Parathyroid adenoma (tissue), 2 donors: Measurements from ENCODE around the gene ALDH1L1.

Experiments
- H2AFZ ChIP-seq: fragments of 300-600 bp; sonication (generic); one replicate; pipeline ENCODE4 v1.7.0; 2017; ENCODE audit warnings: antibody characterized with exemption, mild to moderate bottlenecking
- H3K27ac ChIP-seq: fragments of 300-600 bp; sonication (generic); one replicate; pipeline ENCODE4 v1.7.0; 2017
- H3K27me3 ChIP-seq: fragments of 300-600 bp; sonication (generic); one replicate; pipeline ENCODE4 v1.7.0; 2017; ENCODE audit warnings: low read length; ENCODE audit not compliant: control insufficient read depth, insufficient read depth
- H3K36me3 ChIP-seq: fragments of 300-600 bp; sonication (generic); one replicate; pipeline ENCODE4 v1.7.0; 2017; ENCODE audit warnings: low read length; ENCODE audit not compliant: control insufficient read depth, insufficient read depth
- H3K4me1 ChIP-seq: fragments of 300-600 bp; sonication (generic); one replicate; pipeline ENCODE4 v1.7.0; 2017; ENCODE audit warnings: control low read depth
- H3K4me2 ChIP-seq: fragments of 300-600 bp; sonication (generic); one replicate; pipeline ENCODE4 v1.7.0; 2017; ENCODE audit warnings: low read length
- H3K4me3 ChIP-seq: fragments of 300-600 bp; sonication (generic); one replicate; pipeline ENCODE4 v1.7.0; 2017; ENCODE audit warnings: low read depth, low read length
- H3K79me2 ChIP-seq: fragments of 300-600 bp; sonication (generic); one replicate; pipeline ENCODE4 v1.7.0; 2017; ENCODE audit warnings: control low read depth
- H3K9ac ChIP-seq: fragments of 300-600 bp; sonication (generic); one replicate; pipeline ENCODE4 v1.7.0; 2017; ENCODE audit warnings: mild to moderate bottlenecking
- H3K9me3 ChIP-seq: fragments of 300-600 bp; sonication (generic); one replicate; pipeline ENCODE4 v1.7.0; 2017; ENCODE audit warnings: low read length; ENCODE audit not compliant: control insufficient read depth
- TF ChIP-seq, protein P1 (sequence below): fragments of 300-600 bp; sonication (generic); IDR thresholded peaks from one replicate; pipeline ENCODE4 v1.7.0; 2017; ENCODE audit warnings: antibody characterized with exemption, mild to moderate bottlenecking
- donor health status: primary hyperparathyroidism.

ALDH1L1 gene

GRCh38 chr3:126130981-126131745 lies 49.2 kb downstream of the ALDH1L1 start:
- H3K4me1 ChIP-seq = peaks cover 4% of the 10 kb centered on the region
- no peaks in the 10 kb centered on the region for H3K27me3 ChIP-seq
- H3K36me3 ChIP-seq = no peaks in the 10 kb centered on the region
- TF ChIP-seq, protein P1, sequence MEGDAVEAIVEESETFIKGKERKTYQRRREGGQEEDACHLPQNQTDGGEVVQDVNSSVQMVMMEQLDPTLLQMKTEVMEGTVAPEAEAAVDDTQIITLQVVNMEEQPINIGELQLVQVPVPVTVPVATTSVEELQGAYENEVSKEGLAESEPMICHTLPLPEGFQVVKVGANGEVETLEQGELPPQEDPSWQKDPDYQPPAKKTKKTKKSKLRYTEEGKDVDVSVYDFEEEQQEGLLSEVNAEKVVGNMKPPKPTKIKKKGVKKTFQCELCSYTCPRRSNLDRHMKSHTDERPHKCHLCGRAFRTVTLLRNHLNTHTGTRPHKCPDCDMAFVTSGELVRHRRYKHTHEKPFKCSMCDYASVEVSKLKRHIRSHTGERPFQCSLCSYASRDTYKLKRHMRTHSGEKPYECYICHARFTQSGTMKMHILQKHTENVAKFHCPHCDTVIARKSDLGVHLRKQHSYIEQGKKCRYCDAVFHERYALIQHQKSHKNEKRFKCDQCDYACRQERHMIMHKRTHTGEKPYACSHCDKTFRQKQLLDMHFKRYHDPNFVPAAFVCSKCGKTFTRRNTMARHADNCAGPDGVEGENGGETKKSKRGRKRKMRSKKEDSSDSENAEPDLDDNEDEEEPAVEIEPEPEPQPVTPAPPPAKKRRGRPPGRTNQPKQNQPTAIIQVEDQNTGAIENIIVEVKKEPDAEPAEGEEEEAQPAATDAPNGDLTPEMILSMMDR = no peak
- H3K79me2 ChIP-seq = no peaks in the 10 kb centered on the region
- H3K4me2 ChIP-seq = no peak overlapping the region
- H3K9ac ChIP-seq = no peak overlapping the region
- H2AFZ ChIP-seq = no peak overlapping the region
- no peak overlapping the region for H3K27ac ChIP-seq
- no peak overlapping the region for H3K4me3 ChIP-seq
- H3K9me3 ChIP-seq = no peaks in the 10 kb centered on the region

DNA sequence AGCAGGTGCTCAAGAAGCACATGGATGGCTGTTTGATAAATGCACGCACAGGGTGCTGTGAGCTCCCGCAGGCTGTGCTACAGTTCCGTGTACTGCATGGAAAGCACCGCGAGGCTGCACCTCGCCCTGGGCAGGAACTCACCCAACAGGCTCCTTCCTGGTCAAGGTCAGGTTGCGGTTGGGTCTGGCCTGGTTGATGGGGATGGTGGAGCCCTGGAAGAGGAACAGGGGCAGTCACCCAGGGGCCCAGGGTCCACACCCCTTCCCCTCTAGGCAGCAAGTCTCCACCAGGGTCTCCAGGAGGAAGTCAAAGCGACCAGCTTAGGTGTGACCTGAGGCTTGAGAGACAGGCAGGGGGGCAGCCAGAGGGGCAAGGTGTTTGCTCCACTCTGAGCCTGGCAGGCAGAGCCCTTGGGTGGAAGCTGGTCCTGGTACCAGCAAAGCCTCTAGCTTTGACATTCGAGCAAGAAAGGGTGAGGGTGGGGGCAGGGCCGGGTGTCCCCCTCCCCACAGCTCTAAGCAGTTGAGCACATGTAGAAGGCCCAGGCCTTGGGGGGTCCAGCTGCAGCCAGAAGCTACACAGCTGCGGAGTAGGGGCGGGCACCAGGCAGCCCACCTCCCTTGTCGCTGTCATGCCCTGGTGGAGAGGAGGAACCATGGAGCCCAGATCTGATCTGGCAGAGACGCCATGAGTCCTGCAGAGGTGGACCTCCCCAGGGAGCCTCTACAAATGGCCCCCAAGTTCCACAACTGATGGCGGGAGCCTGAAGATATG lies 50.1 kb downstream of the ALDH1L1 start:
- Histone ChIP-seq H3K27ac (no peak overlapping the region), H3K36me3 (no peaks in the 10 kb centered on the region), H3K4me3 (no peak overlapping the region)

DNA sequence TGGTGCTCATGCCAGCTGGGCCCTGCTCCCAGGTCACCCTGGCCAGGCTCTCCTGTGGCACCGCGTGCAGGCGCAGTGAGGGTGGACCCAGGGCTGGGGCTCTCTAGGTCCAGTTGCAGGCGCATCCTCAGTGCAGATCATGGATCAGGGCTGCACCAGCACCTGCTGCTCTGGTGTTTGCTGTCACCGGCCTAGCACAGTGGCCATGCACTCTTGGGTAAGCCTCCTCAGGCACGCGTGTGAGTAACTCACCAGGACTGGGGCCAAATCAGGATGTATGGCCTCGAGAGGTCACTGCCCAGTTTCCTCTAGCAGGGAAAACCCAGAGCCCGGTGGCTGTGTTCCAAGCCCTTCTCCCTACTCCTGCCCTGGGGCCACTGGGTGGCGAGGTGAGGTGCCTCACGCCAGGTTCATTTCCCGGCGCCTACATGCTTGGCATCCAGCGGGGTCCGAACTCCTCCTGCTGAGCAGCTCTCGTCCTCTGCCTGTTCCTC lies 50.9 kb downstream of the ALDH1L1 start:
- no peak overlapping the region for H2AFZ ChIP-seq
- no peaks in the 10 kb centered on the region for H3K9me3 ChIP-seq
- H3K4me3 ChIP-seq = no peak overlapping the region
- H3K4me2 ChIP-seq = no peak overlapping the region
- no peak overlapping the region for H3K27ac ChIP-seq
- no peak overlapping the region for H3K9ac ChIP-seq
- no peaks in the 10 kb centered on the region for H3K79me2 ChIP-seq
- no peaks in the 10 kb centered on the region for H3K36me3 ChIP-seq
- H3K4me1 ChIP-seq = peaks cover 4% of the 10 kb centered on the region
- TF ChIP-seq, protein P1 = no peak
- H3K27me3 ChIP-seq = no peaks in the 10 kb centered on the region

More for the DNA sequence above, 50.1 kb downstream of the ALDH1L1 start:
- TF ChIP-seq, protein P1 = no peak
- Histone ChIP-seq H3K4me2 (no peak overlapping the region), H3K4me1 (peaks cover 4% of the 10 kb centered on the region), H3K9me3 (no peaks in the 10 kb centered on the region), H3K27me3 (no peaks in the 10 kb centered on the region), H2AFZ (no peak overlapping the region), H3K9ac (no peak overlapping the region), H3K79me2 (no peaks in the 10 kb centered on the region)

DNA sequence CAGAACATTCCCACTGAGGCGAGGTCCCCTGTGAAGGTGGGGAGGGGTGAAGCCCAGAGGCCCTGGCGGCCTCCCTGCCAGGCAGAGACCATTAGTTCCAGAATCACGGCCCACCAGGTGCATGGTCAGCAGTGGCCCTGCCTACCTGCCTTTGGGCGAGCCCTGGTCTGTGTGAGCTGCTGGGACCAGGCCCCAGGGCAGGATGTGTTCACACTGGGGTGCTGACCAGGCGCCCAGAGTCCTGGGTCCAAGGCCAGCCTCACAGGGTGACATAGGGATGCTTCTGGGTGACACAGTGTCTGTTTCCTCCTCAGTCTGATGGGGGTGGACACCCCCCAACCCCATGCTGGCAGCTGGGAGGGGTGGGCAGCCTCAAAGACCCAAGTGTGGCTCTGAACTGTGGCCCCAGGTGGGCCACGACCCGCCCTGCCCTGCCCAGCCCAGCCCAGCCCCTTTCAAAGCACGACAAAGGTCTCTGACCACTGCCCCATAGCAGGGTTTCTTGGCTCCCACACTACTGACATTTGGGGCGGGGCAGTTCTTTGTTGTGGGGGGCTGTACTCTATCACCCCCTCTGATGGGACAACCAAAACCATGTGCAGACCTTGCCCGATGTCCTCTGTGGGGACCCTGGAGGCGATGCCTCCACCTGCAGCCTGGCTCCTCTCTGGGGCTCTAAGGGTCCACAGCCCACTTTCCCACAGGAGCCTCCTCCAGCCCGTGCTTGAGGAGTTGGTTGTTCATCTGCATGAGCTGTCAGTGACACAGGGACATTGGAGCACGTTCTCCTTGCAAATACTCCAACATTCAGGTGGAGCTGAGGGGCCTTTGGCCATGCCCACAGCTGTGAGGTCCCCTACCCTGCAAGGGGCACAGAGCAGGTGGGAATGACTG lies 51.6 kb downstream of the ALDH1L1 start:
- H3K4me3 ChIP-seq = no peak overlapping the region
- no peaks in the 10 kb centered on the region for H3K79me2 ChIP-seq
- H3K4me2 ChIP-seq = no peak overlapping the region
- H3K9me3 ChIP-seq = no peaks in the 10 kb centered on the region
- H3K27ac ChIP-seq = no peak overlapping the region
- no peaks in the 10 kb centered on the region for H3K4me1 ChIP-seq
- no peaks in the 10 kb centered on the region for H3K36me3 ChIP-seq
- H2AFZ ChIP-seq = no peak overlapping the region
- no peak overlapping the region for H3K9ac ChIP-seq
- H3K27me3 ChIP-seq = no peaks in the 10 kb centered on the region
- TF ChIP-seq, protein P1 = no peak
